ENCODE measurements around the gene ADGRG6. TPM values are rescaled to one million over a fixed set of nuclear protein-coding genes. Genes with fewer than 3 reads are reported as not detected.

The ADGRG6 gene
- total RNA-seq, 1 donor from 2014 or later: 39.1 TPM

- Histone ChIP-seq H3K36me3 (ENCODE audit: control insufficient read depth, insufficient read depth, low read length) (no peaks in the 10 kb centered on the region), H3K27me3 (ENCODE audit: control insufficient read depth, insufficient read depth, low read length) (no peaks in the 10 kb centered on the region), H3K4me3 (ENCODE audit: low read depth, low read length) (no peak overlapping the region)
- no peak for DNase-seq (ENCODE audit: low read depth)
- TF ChIP-seq CTCF (IDR thresholded peaks at IDR 0.05; ENCODE audit: insufficient read depth, low read length, poor library complexity, severe bottlenecking): no peak
These were observed 57.6 kb downstream of the ADGRG6 start for GRCh38 chr6:142359271-142359960.

GRCh38 chr6:142361345-142361744 is 59.5 kb downstream of the ADGRG6 start:
- H3K36me3 ChIP-seq (ENCODE audit: control insufficient read depth, insufficient read depth, low read length): no peaks in the 10 kb centered on the region
- no peak for TF ChIP-seq CTCF (IDR thresholded peaks at IDR 0.05; ENCODE audit: insufficient read depth, low read length, poor library complexity, severe bottlenecking)
- no peaks in the 10 kb centered on the region for H3K27me3 ChIP-seq (ENCODE audit: control insufficient read depth, insufficient read depth, low read length)
- no peak overlapping the region for H3K4me3 ChIP-seq (ENCODE audit: low read depth, low read length)
- no peak for DNase-seq (ENCODE audit: low read depth)

GRCh38 chr6:142361779-142362750 is 60.3 kb downstream of the ADGRG6 start:
- no peaks in the 10 kb centered on the region for H3K36me3 ChIP-seq (ENCODE audit: control insufficient read depth, insufficient read depth, low read length)
- H3K4me3 ChIP-seq (ENCODE audit: low read depth, low read length): no peak overlapping the region
- peak; percentile 75 for DNase-seq (ENCODE audit: low read depth)
- no peaks in the 10 kb centered on the region for H3K27me3 ChIP-seq (ENCODE audit: control insufficient read depth, insufficient read depth, low read length)
- TF ChIP-seq CTCF (IDR thresholded peaks at IDR 0.05; ENCODE audit: insufficient read depth, low read length, poor library complexity, severe bottlenecking): no peak

GRCh38 chr6:142367061-142367460 is 65.3 kb downstream of the ADGRG6 start:
- H3K27me3 ChIP-seq (ENCODE audit: control insufficient read depth, insufficient read depth, low read length): no peaks in the 10 kb centered on the region
- no peak overlapping the region for H3K4me3 ChIP-seq (ENCODE audit: low read depth, low read length)
- H3K36me3 ChIP-seq (ENCODE audit: control insufficient read depth, insufficient read depth, low read length): no peaks in the 10 kb centered on the region
- DNase-seq (ENCODE audit: low read depth): no peak
- TF ChIP-seq CTCF (IDR thresholded peaks at IDR 0.05; ENCODE audit: insufficient read depth, low read length, poor library complexity, severe bottlenecking): no peak

- no peaks in the 10 kb centered on the region for H3K36me3 ChIP-seq (ENCODE audit: control insufficient read depth, insufficient read depth, low read length)
- no peak for TF ChIP-seq CTCF (IDR thresholded peaks at IDR 0.05; ENCODE audit: insufficient read depth, low read length, poor library complexity, severe bottlenecking)
- H3K27me3 ChIP-seq (ENCODE audit: control insufficient read depth, insufficient read depth, low read length): no peaks in the 10 kb centered on the region
- H3K4me3 ChIP-seq (ENCODE audit: low read depth, low read length): no peak overlapping the region
- no peak for DNase-seq (ENCODE audit: low read depth)
These were observed 65.8 kb downstream of the ADGRG6 start for GRCh38 chr6:142367501-142368018.
